Measurements from ENCODE around the gene ZNF200. TPM values are rescaled to one million over a fixed set of nuclear protein-coding genes. Genes with fewer than 3 reads are reported as not detected.

The ZNF200 gene
- total and polyA plus RNA-seq, 2 of the 13 experiments (the other 11 are each of a cell fraction or from before 2014, with no cell fraction given): 3.5 to 16.5 TPM

DNA sequence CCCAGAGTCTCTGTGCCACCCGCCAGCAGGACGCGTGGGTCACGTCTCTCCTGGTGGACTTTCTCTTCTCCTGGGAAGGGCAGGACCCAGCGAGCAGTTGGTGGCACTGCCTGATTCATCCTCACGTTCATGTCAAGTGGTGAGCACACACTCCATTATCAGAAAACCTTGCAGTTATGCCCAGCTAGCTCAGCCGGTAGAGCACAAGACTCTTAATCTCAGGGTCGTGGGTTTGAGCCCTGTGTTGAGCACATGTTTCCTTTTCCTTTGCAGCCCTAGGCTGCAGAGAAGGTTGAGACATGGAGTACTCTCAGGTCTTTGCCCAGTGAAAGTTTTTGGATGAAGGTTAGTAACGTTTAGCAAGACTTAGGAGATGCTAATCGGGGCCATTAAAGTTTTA, 39.0 kb downstream of the ZNF200 start:
- TF ChIP-seq ZSCAN30 (CRISPR knock-in tag; IDR thresholded peaks at IDR 0.05): no peak
- TF ChIP-seq ZNF24 (IDR thresholded peaks at IDR 0.05): peak; percentile 82
- no peaks in the 10 kb centered on the region for H3K36me3 ChIP-seq (replicated peaks in 1 of 2; ENCODE audit: control insufficient read depth in 1 of 2, insufficient read depth in 2 of 2, low read length in 2 of 2)
- in situ Hi-C loops (cut with HindIII; ENCODE audit: extremely low pct_ligation_motif_present, low pct_unique_long_range_greater_than_20kb): no loop called here
- H4K20me1 ChIP-seq (ENCODE audit: insufficient read depth, low read length): no peaks in the 10 kb centered on the region
- peak overlapping the region in 1 of 3 experiments; percentile 36; a peak in 1 of 6 replicates for H3K4me3 ChIP-seq (replicated peaks in 1 of 3; ENCODE audit: insufficient read depth in 1 of 3, low read depth in 2 of 3, low read length in 3 of 3)
- FAIRE-seq: no peak
- peak overlapping the region; percentile 34; the same call in 1 of the 2 replicates for H3K4me2 ChIP-seq (ENCODE audit: low read depth, low read length)
- peaks cover 52% of the 10 kb centered on the region for H3K4me1 ChIP-seq (ENCODE audit: insufficient read depth, low read length)
- WGBS (ENCODE audit: low lambda C conversion rate): 30% methylated on average over 7 of the region's 10 CpGs
- ATAC-seq: no peak
- DNase-seq (ENCODE audit: low spot score): peak; percentile 33
- H3K9me3 ChIP-seq (ENCODE audit: low read length): no peaks in the 10 kb centered on the region
- peak overlapping the region; percentile 72 for H2AFZ ChIP-seq (ENCODE audit: low read length)
- no peaks in the 10 kb centered on the region for H3K79me2 ChIP-seq (ENCODE audit: insufficient read depth, low read length)
- POLR2A ChIA-PET: no interaction called here
- BruUV-seq (replicated peaks): no TSS peak
- H3K27me3 ChIP-seq (ENCODE audit: control insufficient read depth in 1 of 2, insufficient read depth in 2 of 2, low read length in 2 of 2): no peaks in the 10 kb centered on the region
- intact Hi-C loops (cut with micrococcal nuclease; ENCODE audit: unreplicated experiment): no loop called here
- no peak overlapping the region for H3K27ac ChIP-seq (ENCODE audit: extremely low read length, insufficient read depth, low read length)
- CTCF ChIA-PET (ENCODE audit: low intra/inter-chr PET ratio, low total read pairs): no interaction called here
- peak overlapping the region; percentile 42; the same call in 1 of the 2 replicates for H3K9ac ChIP-seq (ENCODE audit: insufficient read depth, low read depth, low read length)

DNA sequence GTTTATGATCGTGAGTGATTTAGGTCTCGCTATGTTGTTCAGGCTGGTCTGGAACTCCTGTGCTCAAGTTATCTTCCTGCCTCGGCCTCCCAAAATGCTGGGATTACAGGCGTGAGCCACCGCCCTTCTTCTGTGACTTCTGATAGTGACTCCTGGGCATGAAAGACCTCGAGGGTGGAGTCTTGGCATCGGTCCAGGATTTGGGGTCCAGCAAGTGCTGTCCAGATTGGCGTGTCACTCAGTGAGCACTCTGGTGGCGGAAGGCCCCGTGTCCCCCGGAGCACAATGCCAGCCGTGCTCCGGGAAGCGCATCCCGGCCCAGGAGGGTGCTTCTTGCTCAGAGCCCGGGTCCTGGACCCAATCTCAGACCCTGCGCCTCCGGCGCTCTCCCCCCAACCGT, 40.2 kb downstream of the ZNF200 start:
- H3K9me3 ChIP-seq (ENCODE audit: low read length): no peaks in the 10 kb centered on the region
- ATAC-seq: no peak
- intact Hi-C loops (cut with micrococcal nuclease; ENCODE audit: unreplicated experiment): loop anchor here (5.0 kb wide), 1 partner anchor 68 kb away; no protein-coding TSS in a partner anchor
- no peaks in the 10 kb centered on the region for H3K36me3 ChIP-seq (replicated peaks in 1 of 2; ENCODE audit: control insufficient read depth in 1 of 2, insufficient read depth in 2 of 2, low read length in 2 of 2)
- peak; percentile 83 for TF ChIP-seq ZNF263 (CRISPR knock-in tag; IDR thresholded peaks at IDR 0.05)
- TF ChIP-seq, protein P1, sequence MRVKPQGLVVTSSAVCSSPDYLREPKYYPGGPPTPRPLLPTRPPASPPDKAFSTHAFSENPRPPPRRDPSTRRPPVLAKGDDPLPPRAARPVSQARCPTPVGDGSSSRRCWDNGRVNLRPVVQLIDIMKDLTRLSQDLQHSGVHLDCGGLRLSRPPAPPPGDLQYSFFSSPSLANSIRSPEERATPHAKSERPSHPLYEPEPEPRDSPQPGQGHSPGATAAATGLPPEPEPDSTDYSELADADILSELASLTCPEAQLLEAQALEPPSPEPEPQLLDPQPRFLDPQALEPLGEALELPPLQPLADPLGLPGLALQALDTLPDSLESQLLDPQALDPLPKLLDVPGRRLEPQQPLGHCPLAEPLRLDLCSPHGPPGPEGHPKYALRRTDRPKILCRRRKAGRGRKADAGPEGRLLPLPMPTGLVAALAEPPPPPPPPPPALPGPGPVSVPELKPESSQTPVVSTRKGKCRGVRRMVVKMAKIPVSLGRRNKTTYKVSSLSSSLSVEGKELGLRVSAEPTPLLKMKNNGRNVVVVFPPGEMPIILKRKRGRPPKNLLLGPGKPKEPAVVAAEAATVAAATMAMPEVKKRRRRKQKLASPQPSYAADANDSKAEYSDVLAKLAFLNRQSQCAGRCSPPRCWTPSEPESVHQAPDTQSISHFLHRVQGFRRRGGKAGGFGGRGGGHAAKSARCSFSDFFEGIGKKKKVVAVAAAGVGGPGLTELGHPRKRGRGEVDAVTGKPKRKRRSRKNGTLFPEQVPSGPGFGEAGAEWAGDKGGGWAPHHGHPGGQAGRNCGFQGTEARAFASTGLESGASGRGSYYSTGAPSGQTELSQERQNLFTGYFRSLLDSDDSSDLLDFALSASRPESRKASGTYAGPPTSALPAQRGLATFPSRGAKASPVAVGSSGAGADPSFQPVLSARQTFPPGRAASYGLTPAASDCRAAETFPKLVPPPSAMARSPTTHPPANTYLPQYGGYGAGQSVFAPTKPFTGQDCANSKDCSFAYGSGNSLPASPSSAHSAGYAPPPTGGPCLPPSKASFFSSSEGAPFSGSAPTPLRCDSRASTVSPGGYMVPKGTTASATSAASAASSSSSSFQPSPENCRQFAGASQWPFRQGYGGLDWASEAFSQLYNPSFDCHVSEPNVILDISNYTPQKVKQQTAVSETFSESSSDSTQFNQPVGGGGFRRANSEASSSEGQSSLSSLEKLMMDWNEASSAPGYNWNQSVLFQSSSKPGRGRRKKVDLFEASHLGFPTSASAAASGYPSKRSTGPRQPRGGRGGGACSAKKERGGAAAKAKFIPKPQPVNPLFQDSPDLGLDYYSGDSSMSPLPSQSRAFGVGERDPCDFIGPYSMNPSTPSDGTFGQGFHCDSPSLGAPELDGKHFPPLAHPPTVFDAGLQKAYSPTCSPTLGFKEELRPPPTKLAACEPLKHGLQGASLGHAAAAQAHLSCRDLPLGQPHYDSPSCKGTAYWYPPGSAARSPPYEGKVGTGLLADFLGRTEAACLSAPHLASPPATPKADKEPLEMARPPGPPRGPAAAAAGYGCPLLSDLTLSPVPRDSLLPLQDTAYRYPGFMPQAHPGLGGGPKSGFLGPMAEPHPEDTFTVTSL (CRISPR knock-in tag; IDR thresholded peaks at IDR 0.05; ENCODE audit: borderline replicate concordance): no peak
- TF ChIP-seq, protein P2, sequence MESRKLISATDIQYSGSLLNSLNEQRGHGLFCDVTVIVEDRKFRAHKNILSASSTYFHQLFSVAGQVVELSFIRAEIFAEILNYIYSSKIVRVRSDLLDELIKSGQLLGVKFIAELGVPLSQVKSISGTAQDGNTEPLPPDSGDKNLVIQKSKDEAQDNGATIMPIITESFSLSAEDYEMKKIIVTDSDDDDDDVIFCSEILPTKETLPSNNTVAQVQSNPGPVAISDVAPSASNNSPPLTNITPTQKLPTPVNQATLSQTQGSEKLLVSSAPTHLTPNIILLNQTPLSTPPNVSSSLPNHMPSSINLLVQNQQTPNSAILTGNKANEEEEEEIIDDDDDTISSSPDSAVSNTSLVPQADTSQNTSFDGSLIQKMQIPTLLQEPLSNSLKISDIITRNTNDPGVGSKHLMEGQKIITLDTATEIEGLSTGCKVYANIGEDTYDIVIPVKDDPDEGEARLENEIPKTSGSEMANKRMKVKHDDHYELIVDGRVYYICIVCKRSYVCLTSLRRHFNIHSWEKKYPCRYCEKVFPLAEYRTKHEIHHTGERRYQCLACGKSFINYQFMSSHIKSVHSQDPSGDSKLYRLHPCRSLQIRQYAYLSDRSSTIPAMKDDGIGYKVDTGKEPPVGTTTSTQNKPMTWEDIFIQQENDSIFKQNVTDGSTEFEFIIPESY (CRISPR knock-in tag; IDR thresholded peaks at IDR 0.05): peak; percentile 33; the same call in 1 of the 2 replicates
- no peak overlapping the region for H3K27ac ChIP-seq (ENCODE audit: extremely low read length, insufficient read depth, low read length)
- H3K4me1 ChIP-seq (ENCODE audit: insufficient read depth, low read length): peaks cover 57% of the 10 kb centered on the region
- H4K20me1 ChIP-seq (ENCODE audit: insufficient read depth, low read length): no peaks in the 10 kb centered on the region
- BruUV-seq (replicated peaks): no TSS peak
- in situ Hi-C loops (cut with HindIII; ENCODE audit: extremely low pct_ligation_motif_present, low pct_unique_long_range_greater_than_20kb): no loop called here
- H3K4me2 ChIP-seq (ENCODE audit: low read depth, low read length): peak overlapping the region; percentile 34
- WGBS (ENCODE audit: low lambda C conversion rate): 72% methylated on average over 18 of the region's 20 CpGs
- no peak for DNase-seq (ENCODE audit: low spot score)
- POLR2A ChIA-PET: interaction anchor here (0.7 kb wide), 1 partner anchor 13 kb away, joined by 4 read pairs; no protein-coding TSS in a partner anchor
- no peak overlapping the region for H3K4me3 ChIP-seq (replicated peaks in 1 of 3; ENCODE audit: insufficient read depth in 1 of 3, low read depth in 2 of 3, low read length in 3 of 3)
- CTCF ChIA-PET (ENCODE audit: low intra/inter-chr PET ratio, low total read pairs): no interaction called here
- no peaks in the 10 kb centered on the region for H3K27me3 ChIP-seq (ENCODE audit: control insufficient read depth in 1 of 2, insufficient read depth in 2 of 2, low read length in 2 of 2)
- H3K79me2 ChIP-seq (ENCODE audit: insufficient read depth, low read length): no peaks in the 10 kb centered on the region
- FAIRE-seq: no peak
- H2AFZ ChIP-seq (ENCODE audit: low read length): no peak overlapping the region
- H3K9ac ChIP-seq (ENCODE audit: insufficient read depth, low read depth, low read length): no peak overlapping the region

Data from HepG2 (cell line).